ENCODE measurements around the gene FYN. TPM values are rescaled to one million over a fixed set of nuclear protein-coding genes. Genes with fewer than 3 reads are reported as not detected.

The FYN gene
- total RNA-seq, 1 donor: 91.9 TPM

- TF ChIP-seq CTCF (IDR thresholded peaks at IDR 0.05; ENCODE audit: insufficient read depth, low read length): no peak
- H3K4me3 ChIP-seq (ENCODE audit: low read depth, low read length): no peak overlapping the region
- DNase-seq (ENCODE audit: low read depth): no peak
These were observed 211.7 kb downstream of the FYN start for GRCh38 chr6:111661541-111662061.

- DNase-seq (ENCODE audit: low read depth): no peak
- TF ChIP-seq CTCF (IDR thresholded peaks at IDR 0.05; ENCODE audit: insufficient read depth, low read length): no peak
- no peak overlapping the region for H3K4me3 ChIP-seq (ENCODE audit: low read depth, low read length)
These were observed 212.7 kb downstream of the FYN start for GRCh38 chr6:111660531-111660930.

GRCh38 chr6:111658462-111659154, 214.6 kb downstream of the FYN start:
- no peak overlapping the region for H3K4me3 ChIP-seq (ENCODE audit: low read depth, low read length)
- DNase-seq (ENCODE audit: low read depth): peak; percentile 86
- TF ChIP-seq CTCF (IDR thresholded peaks at IDR 0.05; ENCODE audit: insufficient read depth, low read length): no peak

GRCh38 chr6:111657146-111657545, 216.1 kb downstream of the FYN start:
- H3K4me3 ChIP-seq (ENCODE audit: low read depth, low read length): no peak overlapping the region
- no peak for TF ChIP-seq CTCF (IDR thresholded peaks at IDR 0.05; ENCODE audit: insufficient read depth, low read length)
- peak; percentile 61 for DNase-seq (ENCODE audit: low read depth)

- no peak overlapping the region for H3K4me3 ChIP-seq (ENCODE audit: low read depth, low read length)
- TF ChIP-seq CTCF (IDR thresholded peaks at IDR 0.05; ENCODE audit: insufficient read depth, low read length): no peak
- DNase-seq (ENCODE audit: low read depth): no peak
These were observed 219.3 kb downstream of the FYN start for GRCh38 chr6:111653979-111654378.

- DNase-seq (ENCODE audit: low read depth): no peak
- TF ChIP-seq CTCF (IDR thresholded peaks at IDR 0.05; ENCODE audit: insufficient read depth, low read length): no peak
- H3K4me3 ChIP-seq (ENCODE audit: low read depth, low read length): no peak overlapping the region
These were observed 219.8 kb downstream of the FYN start for GRCh38 chr6:111653434-111653833.

- TF ChIP-seq CTCF (IDR thresholded peaks at IDR 0.05; ENCODE audit: insufficient read depth, low read length): no peak
- no peak overlapping the region for H3K4me3 ChIP-seq (ENCODE audit: low read depth, low read length)
- no peak for DNase-seq (ENCODE audit: low read depth)
These were observed 221.1 kb downstream of the FYN start for GRCh38 chr6:111652156-111652555.

Measured in fibroblast of the aortic adventitia (primary cell).